HPDE6-E6E7 (cell line): ENCODE measurements around the gene ANGPTL8.

Source experiments
- DNase-seq: peaks from one replicate; pipeline ENCODE4 v3.0.0; 2011; ENCODE audit warnings: missing footprints; ENCODE audit errors: extremely low spot score

ANGPTL8 gene

GRCh38 chr19:11203194-11204075, 36.0 kb upstream of the ANGPTL8 start:
- DNase-seq = peak; percentile 42

GRCh38 chr19:11204076-11204602, 35.3 kb upstream of the ANGPTL8 start:
- DNase-seq = no peak

- no peak for DNase-seq
Observed at GRCh38 chr19:11204943-11205349, 34.5 kb upstream of the ANGPTL8 start.

- no peak for DNase-seq
Observed at GRCh38 chr19:11205939-11206570, 33.4 kb upstream of the ANGPTL8 start.

GRCh38 chr19:11208561-11209471, 30.6 kb upstream of the ANGPTL8 start:
- DNase-seq = no peak

- no peak for DNase-seq
Observed at GRCh38 chr19:11209839-11210655, 29.4 kb upstream of the ANGPTL8 start.

- DNase-seq = no peak
Observed at GRCh38 chr19:11210656-11210928, 28.8 kb upstream of the ANGPTL8 start.

- no peak for DNase-seq
Observed at GRCh38 chr19:11214387-11214786, 25.0 kb upstream of the ANGPTL8 start.

GRCh38 chr19:11221082-11221598, 18.3 kb upstream of the ANGPTL8 start:
- no peak for DNase-seq

GRCh38 chr19:11223200-11223599, 16.2 kb upstream of the ANGPTL8 start:
- DNase-seq = no peak

- DNase-seq = no peak
Observed at GRCh38 chr19:11224429-11224828, 15.0 kb upstream of the ANGPTL8 start.

- no peak for DNase-seq
Observed at GRCh38 chr19:11225172-11225571, 14.2 kb upstream of the ANGPTL8 start.

GRCh38 chr19:11225815-11226214, 13.6 kb upstream of the ANGPTL8 start:
- DNase-seq = no peak

GRCh38 chr19:11226716-11227166, 12.7 kb upstream of the ANGPTL8 start:
- DNase-seq = no peak

GRCh38 chr19:11227195-11227886, 12.1 kb upstream of the ANGPTL8 start:
- DNase-seq = no peak

- no peak for DNase-seq
Observed at GRCh38 chr19:11230621-11231386, 8.6 kb upstream of the ANGPTL8 start.

GRCh38 chr19:11232555-11232954, 6.9 kb upstream of the ANGPTL8 start:
- no peak for DNase-seq

GRCh38 chr19:11233073-11233472, 6.3 kb upstream of the ANGPTL8 start:
- DNase-seq = no peak

- no peak for DNase-seq
Observed at GRCh38 chr19:11234486-11235075, 4.8 kb upstream of the ANGPTL8 start.
